K562 (cell line): ENCODE results near the gene CBFA2T2. TPM values are rescaled to one million over a fixed set of nuclear protein-coding genes. Genes with fewer than 3 reads are reported as not detected.

ENCODE experiments used
- ATAC-seq: fragments of 200-7000 bp; cut with Tn5 transposase; 3 replicates; pipeline ENCODE4 v1.9.1; 2020; ENCODE audit warnings: moderate library complexity
- BruUV-seq: library from RNA; stranded (reverse); fragments of 400-500 nt; replicated peaks from 2 replicates; lab custom pipeline; 2021; lab: Mats Ljungman, UMichigan
- CTCF ChIA-PET: fragments of 300-600 bp; formaldehyde crosslinking; extraction: SDS; loops from one replicate; lab custom pipeline; 2021; ENCODE audit warnings: low intra/inter-chr PET ratio; lab: Yijun Ruan, JAX
- POLR2A ChIA-PET: fragments of 300-600, 350-650 bp; sonication (Branson Sonifier 250); formaldehyde crosslinking; extraction: SDS; loops from one replicate; lab custom pipeline; 2021; ENCODE audit warnings: antibody characterized with exemption, inconsistent platforms; lab: Yijun Ruan, JAX
- DNase-seq, 4 experiments: peaks; one replicate each; pipeline versions ENCODE4 v3.0.0 to v3.0.0-alpha.2; 2011 to 2018; ENCODE audit warnings: low spot score in 3 of 4, mixed read lengths in 3 of 4; ENCODE audit errors: extremely low read depth in 1 of 4
- FAIRE-seq: peaks from 2 replicates; lab custom pipeline; 2011; peaks lifted over from hg19 to GRCh38; lab: Jason Lieb, UNC
- H2AFZ ChIP-seq: 2 replicates; pipeline ENCODE4 v1.6.0; 2011; ENCODE audit warnings: low read depth, low read length, control low read depth, inconsistent platforms
- H3K27ac ChIP-seq: fragments of 200-600 bp; 3 replicates; pipeline ENCODE4 v1.8.0; 2011; ENCODE audit warnings: low read depth, mild to moderate bottlenecking, control low read depth, inconsistent platforms, low read length, moderate library complexity, mixed read lengths; ENCODE audit errors: extremely low read depth
- H3K27me3 ChIP-seq, 2 experiments: fragments of 300-600 bp in 1 of 2; 2 replicates in 1 of 2; 3 replicates in 1 of 2; pipeline versions ENCODE4 v1.6.0 to v1.8.0; 2011; ENCODE audit warnings: inconsistent platforms in 2 of 2, low read length in 2 of 2, mild to moderate bottlenecking in 1 of 2, mixed read lengths in 1 of 2, moderate library complexity in 1 of 2; ENCODE audit not compliant: control insufficient read depth in 2 of 2, insufficient read depth in 2 of 2
- H3K36me3 ChIP-seq: fragments of 300-600 bp; 3 replicates; pipeline ENCODE4 v1.8.0; 2011; ENCODE audit warnings: mild to moderate bottlenecking, low read length, inconsistent platforms; ENCODE audit not compliant: control insufficient read depth, insufficient read depth
- H3K4me1 ChIP-seq, 2 experiments: fragments of 200-600 bp in 1 of 2; replicated peaks in 1 of 2; 2 replicates in 1 of 2; 3 replicates in 1 of 2; pipeline versions ENCODE4 v1.5.1 to v1.8.0; 2011; ENCODE audit warnings: inconsistent platforms in 2 of 2, low read length in 2 of 2, mild to moderate bottlenecking in 1 of 2, mixed read lengths in 1 of 2, moderate library complexity in 1 of 2; ENCODE audit not compliant: control insufficient read depth in 2 of 2, insufficient read depth in 2 of 2
- H3K4me2 ChIP-seq: 2 replicates; pipeline ENCODE4 v1.6.1; 2011; ENCODE audit warnings: low read length, control low read depth, inconsistent platforms, mixed read lengths; ENCODE audit not compliant: insufficient read depth
- H3K4me3 ChIP-seq: fragments of 200-600 bp; sonication (generic), shearing (Covaris generic); 2 replicates; pipeline ENCODE4 v1.5.1; 2016; ENCODE audit warnings: control low read depth, inconsistent platforms
- H3K79me2 ChIP-seq: fragments of 200-600 bp; 3 replicates; pipeline ENCODE4 v1.8.0; 2011; ENCODE audit warnings: low read length, inconsistent platforms; ENCODE audit not compliant: control insufficient read depth, insufficient read depth
- H3K9ac ChIP-seq, 2 experiments: 2 replicates each; pipeline versions ENCODE4 v1.6.0 to v1.6.1; 2011; ENCODE audit warnings: low read depth in 2 of 2, low read length in 2 of 2, control low read depth in 1 of 2, inconsistent platforms in 1 of 2, mild to moderate bottlenecking in 1 of 2, mixed read lengths in 1 of 2; ENCODE audit not compliant: insufficient read depth in 1 of 2
- H3K9me1 ChIP-seq: one replicate; pipeline ENCODE4 v1.6.0; 2011; ENCODE audit warnings: inconsistent platforms, mild to moderate bottlenecking, low read length, moderate library complexity; ENCODE audit not compliant: control insufficient read depth, insufficient read depth
- H3K9me3 ChIP-seq: replicated peaks from 2 replicates; pipeline ENCODE4 v1.5.1; 2011; ENCODE audit warnings: low read depth, low read length, inconsistent platforms; ENCODE audit not compliant: control insufficient read depth, insufficient read depth
- H4K20me1 ChIP-seq: replicated peaks from 2 replicates; pipeline ENCODE4 v1.6.1; 2011; ENCODE audit warnings: low read length, inconsistent platforms, mixed read lengths; ENCODE audit not compliant: control insufficient read depth, insufficient read depth
- CHD7 ChIP-seq: fragments of 200-600 bp; sonication (generic); IDR thresholded peaks from one replicate; pipeline ENCODE4 v1.6.1; 2012; ENCODE audit warnings: mild to moderate bottlenecking, low read depth, low read length, inconsistent platforms
- ELF2 ChIP-seq: fragments of 250-450 bp; sonication (Bioruptor Pico); IDR thresholded peaks from 2 replicates; pipeline ENCODE4 v1.5.0; 2021; ENCODE audit warnings: mild to moderate bottlenecking
- ETS2 ChIP-seq: IDR thresholded peaks from 2 replicates; pipeline ENCODE4 v1.6.1; 2016; ENCODE audit warnings: borderline replicate concordance, missing genetic modification characterization, mild to moderate bottlenecking, moderate library complexity, missing compliant biosample characterization; ENCODE audit not compliant: poor library complexity, severe bottlenecking
- HMGN3 ChIP-seq: IDR thresholded peaks from 2 replicates; pipeline ENCODE4 v1.6.1; 2011; ENCODE audit warnings: borderline replicate concordance, low read depth, mild to moderate bottlenecking, mixed read lengths, low read length; ENCODE audit not compliant: insufficient read length; ENCODE audit errors: extremely low read depth
- KLF1 ChIP-seq: fragments of 450-650 bp; IDR thresholded peaks from 2 replicates; pipeline ENCODE4 v1.6.1; 2016; ENCODE audit warnings: missing genetic modification characterization, missing compliant biosample characterization
- NFE2 ChIP-seq: IDR thresholded peaks from 2 replicates; pipeline ENCODE4 v1.6.1; 2014; ENCODE audit warnings: antibody characterized with exemption, low read depth
- POLR2A ChIP-seq: fragments of 450-650 bp; conservative IDR thresholded peaks from 2 replicates; pipeline ENCODE4 v1.6.1; 2016
- SIN3A ChIP-seq, 2 experiments: fragments of 150-350 bp in 1 of 2; IDR thresholded peaks; 2 replicates each; pipeline ENCODE4 v1.6.1; 2011 to 2016; ENCODE audit warnings: borderline replicate concordance in 2 of 2, low read depth in 2 of 2, low read length in 2 of 2, mild to moderate bottlenecking in 2 of 2, moderate library complexity in 2 of 2; ENCODE audit not compliant: control insufficient read depth in 1 of 2
- ZNF511 ChIP-seq: sonication (generic); formaldehyde crosslinking; IDR thresholded peaks from 2 replicates; pipeline ENCODE4 v1.8.0; 2022; ENCODE audit warnings: mild to moderate bottlenecking, missing genetic modification reagents
- ZNF589 ChIP-seq: fragments of 200-800 bp; sonication (Bioruptor generic); IDR thresholded peaks from 2 replicates; pipeline ENCODE4 v1.6.1; 2016; ENCODE audit warnings: low read depth, missing genetic modification characterization, missing compliant biosample characterization
- WGBS: fragments of 100-300 bp; shearing (Covaris generic); methylation state at CpG from one replicate; pipeline ENCODE4 v1.1.6; 2016; ENCODE audit warnings: low coverage, mixed read lengths; ENCODE audit not compliant: insufficient coverage; ENCODE audit errors: missing lambda C conversion rate; 5-methylcytosine and 5-hydroxymethylcytosine counted together
- in situ Hi-C: fragments of 300-500 bp; cut with MboI; formaldehyde crosslinking; loops from 4 replicates; pipeline ENCODE4 v1.15.0; 2018; ENCODE audit warnings: inconsistent platforms, mixed read lengths
- intact Hi-C: fragments of 100-400 bp; cut with micrococcal nuclease; formaldehyde crosslinking; loops from 2 replicates; pipeline ENCODE4 v1.14.2; 2022
- polyA plus RNA-seq, 8 experiments: library from polyadenylated mRNA; depleted of rRNA in 4 of 8; stranded (reverse) in 5 of 8; unstranded in 3 of 8; fragments of >200 nt; fragmentation: Nextera tagmentation in 2 of 8; fragmentation: Illumina TruSeq in 1 of 8; extraction: Ambion mirVana in 2 of 8; extraction: Trizol in 1 of 8; gene quantifications; 2 replicates each; pipeline versions ENCODE4 v1.2.1 to v1.2.3, GENCODE V29; 2011 to 2014; ENCODE audit warnings: inconsistent platforms in 1 of 8, missing spikeins in 1 of 8
- total RNA-seq, 7 experiments: library from RNA; depleted of rRNA in 6 of 7; stranded (reverse); fragments of >200 nt in 6 of 7; fragmentation: Illumina TruSeq in 2 of 7; extraction: Trizol in 2 of 7; gene quantifications; 2 replicates each; pipeline versions ENCODE4 v1.2.1 to v1.2.3, GENCODE V29; 2011 to 2021; ENCODE audit warnings: low replicate concordance in 1 of 7

Gene CBFA2T2
- total and polyA plus RNA-seq, 9 of the 15 experiments (the other 6 are each of a cell fraction or from before 2014, with no cell fraction given), result 0.27 to 9.6 (median 5.8) TPM

GRCh38 chr20:33506576-33506975 lies 16.7 kb downstream of the CBFA2T2 start (continued):
- no peak for TF ChIP-seq ETS2 (tag)
- no peak for TF ChIP-seq SIN3A (IDR thresholded peaks at IDR 0.05; ENCODE audit: borderline replicate concordance in 2 of 2, control insufficient read depth in 1 of 2, low read depth in 2 of 2, low read length in 2 of 2)
- TF ChIP-seq NFE2, result no peak
- TF ChIP-seq ZNF511 (CRISPR knock-in tag), result no peak
- TF ChIP-seq ELF2 (CRISPR knock-in tag), result no peak
- no peak for TF ChIP-seq HMGN3
- TF ChIP-seq ZNF589 (CRISPR knock-in tag), result no peak

- BruUV-seq, result no TSS peak
- H4K20me1 ChIP-seq, result no peaks in the 10 kb centered on the region
- no peaks in the 10 kb centered on the region for H3K27me3 ChIP-seq
- no peak overlapping the region for H3K4me2 ChIP-seq
- 49% methylated on average over 3 of the region's 3 CpGs for WGBS
- in situ Hi-C loops, result no loop called here
- H3K4me3 ChIP-seq, result no peak overlapping the region
- no peak overlapping the region for H2AFZ ChIP-seq
- H3K79me2 ChIP-seq, result peaks cover 19% of the 10 kb centered on the region; the same call in 1 of the 3 replicates
- ChIA-PET CTCF (no interaction called here), POLR2A (no interaction called here)
- H3K9me3 ChIP-seq, result no peaks in the 10 kb centered on the region
- H3K27ac ChIP-seq, result no peak overlapping the region
- no peak for DNase-seq
- no peak overlapping the region for H3K9ac ChIP-seq
- H3K36me3 ChIP-seq, result 0 out of 3 replicates have a peak, but pooled peaks cover 5% of the 10 kb centered on the region
- H3K9me1 ChIP-seq, result no peaks in the 10 kb centered on the region
- no peak for FAIRE-seq
- peaks cover 0 to 4% of the 10 kb centered on the region in 2 experiments; a peak in 1 of 5 replicates for H3K4me1 ChIP-seq
- no peak for ATAC-seq
- intact Hi-C loops, result no loop called here
- TF ChIP-seq KLF1 (tag), result no peak
- no peak for TF ChIP-seq POLR2A
- TF ChIP-seq CHD7, result no peak
Measured at GRCh38 chr20:33507461-33507860, 17.6 kb downstream of the CBFA2T2 start.
